HuH-7 (cell line): ENCODE data around the gene DPYD.

ENCODE experiments used
- DNase-seq: peaks from one replicate; pipeline ENCODE4 v3.0.0; 2011; ENCODE audit warnings: low spot score

Gene DPYD

DNA sequence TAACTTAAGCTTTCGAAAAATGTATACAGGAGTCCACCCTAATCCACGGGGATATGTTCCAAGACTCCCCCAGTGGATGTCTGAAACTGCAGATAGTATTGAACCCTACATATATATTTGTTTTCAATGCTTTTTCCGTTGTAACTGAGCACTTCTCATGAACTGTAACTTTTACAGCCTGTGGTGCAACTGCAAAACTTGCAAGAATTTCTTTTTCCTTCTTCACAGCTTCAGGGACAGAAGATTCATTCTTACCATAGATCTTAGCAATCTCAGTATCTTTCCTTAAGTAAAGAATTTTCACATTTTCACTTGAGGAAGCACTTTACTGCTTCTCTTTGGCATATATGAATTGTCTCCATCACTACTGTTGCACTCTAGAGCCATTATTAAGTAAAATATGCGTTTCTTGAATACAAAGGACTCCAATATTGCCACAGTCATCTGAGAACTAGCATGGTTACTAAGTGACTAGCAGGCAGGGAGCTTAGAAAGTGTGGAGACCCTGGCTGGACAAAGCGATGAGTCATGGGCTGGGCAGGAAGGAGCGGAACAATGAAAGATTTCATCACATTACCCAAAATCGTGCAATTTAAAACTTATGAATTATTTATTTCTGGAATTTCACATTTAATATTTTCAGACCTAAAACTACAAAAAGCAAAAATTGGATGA lies 14.1 kb downstream of the DPYD start:
- DNase-seq = peak; percentile 20

DNA sequence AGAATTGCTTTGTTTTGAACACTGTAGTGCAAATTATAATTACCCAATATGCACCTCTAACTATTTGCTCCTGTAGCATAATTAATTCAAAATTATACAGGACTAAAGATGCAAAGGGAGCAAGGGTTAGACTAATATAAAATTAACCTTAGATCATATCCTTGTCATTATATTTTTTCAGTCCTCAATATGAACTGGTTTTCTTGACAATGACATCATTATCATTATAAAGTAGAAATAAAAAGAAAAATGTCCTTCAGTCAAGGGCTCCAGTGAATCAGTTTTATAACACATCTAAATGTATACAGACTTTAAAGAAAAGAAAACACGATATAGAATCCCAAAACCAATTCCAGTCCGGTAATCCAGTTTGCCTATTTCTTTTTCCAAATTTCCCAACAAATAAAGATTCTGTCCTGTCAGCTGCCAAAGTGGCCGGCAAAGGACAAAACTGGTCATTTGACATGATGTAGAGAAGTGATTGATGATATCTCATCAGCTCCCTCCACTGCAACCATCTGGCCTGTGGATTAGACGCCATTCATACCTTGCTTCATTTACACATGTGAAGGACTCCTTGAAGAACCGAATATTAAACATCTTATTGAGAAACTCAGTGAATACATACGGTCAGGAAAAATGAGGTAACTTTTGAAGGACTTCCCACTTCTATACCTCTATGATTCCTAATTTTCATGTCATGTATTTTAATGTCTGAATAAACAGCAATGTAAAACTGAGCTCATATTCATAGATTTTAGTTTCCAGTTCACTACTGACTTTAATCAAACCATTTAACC lies 15.5 kb downstream of the DPYD start:
- no peak for DNase-seq

DNA sequence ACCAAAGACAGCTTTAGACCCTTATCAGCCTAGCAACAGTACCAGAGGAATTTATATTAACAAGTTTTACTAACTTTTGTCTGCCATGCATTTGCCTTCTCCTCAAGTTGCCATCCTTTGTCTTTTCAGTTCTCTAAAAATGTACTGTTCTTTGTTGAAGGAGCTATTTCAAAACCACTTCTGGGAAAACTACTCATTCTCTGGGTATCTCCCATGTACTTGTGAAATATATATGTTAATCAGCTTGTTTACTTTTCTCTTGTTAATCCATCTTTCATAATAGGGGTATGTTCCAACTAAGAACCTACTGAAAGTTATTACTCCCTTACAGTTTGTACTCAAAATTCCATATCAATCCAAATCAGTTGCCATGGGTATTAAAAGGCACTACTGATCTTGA lies 16.3 kb downstream of the DPYD start:
- no peak for DNase-seq

DNA sequence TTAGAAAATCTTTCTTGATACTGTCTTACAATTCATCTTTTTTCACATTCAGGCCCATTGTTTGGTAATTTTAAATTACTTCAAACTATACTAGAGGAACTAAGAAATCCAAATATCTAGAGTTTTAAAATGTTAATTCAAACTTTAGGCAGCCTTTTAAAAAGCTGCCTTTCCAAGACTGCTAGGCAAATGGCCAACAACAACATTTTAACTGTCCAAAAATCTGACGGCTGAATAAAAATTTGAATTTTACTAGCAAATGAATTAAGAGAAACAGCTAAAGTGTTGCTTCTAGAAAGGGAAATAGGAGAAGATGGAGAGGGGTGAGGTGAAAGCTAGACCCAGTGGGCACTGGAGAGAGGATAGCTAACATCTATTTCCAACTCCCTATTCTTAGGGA lies 17.2 kb downstream of the DPYD start:
- no peak for DNase-seq

DNA sequence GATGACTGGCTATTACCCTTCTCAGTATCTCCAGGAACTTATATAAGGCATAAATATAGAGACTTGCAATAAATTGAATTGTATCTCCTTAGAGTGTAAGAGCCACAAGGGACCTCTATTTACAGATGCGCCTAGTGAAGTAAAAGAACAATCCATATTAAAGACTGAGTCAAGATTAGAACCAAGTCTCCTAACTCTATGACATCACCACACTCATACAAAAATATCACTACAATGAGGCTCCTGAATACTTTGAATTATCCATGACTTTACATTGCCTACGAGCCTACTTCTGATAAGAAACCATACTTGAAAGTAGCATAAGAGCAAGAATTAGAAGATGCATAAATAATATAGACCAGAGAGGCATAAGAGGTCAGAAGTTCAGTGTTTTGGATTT lies 18.8 kb downstream of the DPYD start:
- no peak for DNase-seq

DNA sequence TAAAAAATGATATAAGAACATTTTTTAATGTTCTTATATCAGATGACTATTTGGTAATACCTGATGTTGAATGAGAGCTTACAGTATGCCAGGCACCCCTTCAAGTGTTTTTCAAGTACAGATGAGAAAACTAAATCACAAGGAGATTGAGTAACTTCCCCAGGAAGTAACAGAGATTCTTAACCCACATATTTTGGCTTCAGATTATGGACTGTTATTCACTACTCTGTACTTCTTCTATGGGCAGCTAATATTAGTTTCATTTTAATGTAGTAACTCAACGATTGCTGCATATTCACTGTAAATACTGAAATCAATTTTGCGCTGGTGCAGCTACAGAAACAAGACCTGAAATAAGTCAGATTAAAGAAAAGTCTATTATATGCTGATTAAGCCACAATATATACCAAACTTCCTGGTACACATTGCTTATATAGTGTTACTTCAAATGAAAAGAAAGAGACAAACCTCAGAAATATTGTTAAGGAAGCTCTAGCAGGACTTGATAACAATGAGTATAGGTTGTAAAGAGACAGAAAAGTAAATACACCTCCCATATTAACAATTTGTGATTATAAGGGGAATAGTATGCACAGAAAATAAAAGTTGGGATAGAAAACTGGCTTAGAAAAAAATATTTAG lies 19.7 kb downstream of the DPYD start:
- no peak for DNase-seq

DNA sequence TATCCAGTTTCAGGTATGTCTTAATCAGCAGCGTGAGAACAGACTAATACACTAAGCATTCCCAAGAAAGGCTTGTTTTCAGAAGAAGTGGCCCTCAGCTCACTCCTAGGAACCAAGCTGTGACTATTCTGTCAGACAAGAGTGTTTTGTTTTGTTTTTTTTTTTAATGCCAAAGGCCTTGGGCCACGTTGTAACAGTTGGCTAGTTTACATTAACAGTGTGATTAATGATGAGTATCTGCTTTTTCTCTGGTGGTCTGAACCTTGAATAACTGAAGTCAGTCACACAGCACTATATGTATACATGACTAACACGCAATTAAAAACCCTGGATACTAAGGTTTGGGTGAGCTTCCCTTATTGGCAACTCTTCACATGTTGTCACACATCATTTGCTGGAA lies 21.9 kb downstream of the DPYD start:
- DNase-seq = no peak

DNA sequence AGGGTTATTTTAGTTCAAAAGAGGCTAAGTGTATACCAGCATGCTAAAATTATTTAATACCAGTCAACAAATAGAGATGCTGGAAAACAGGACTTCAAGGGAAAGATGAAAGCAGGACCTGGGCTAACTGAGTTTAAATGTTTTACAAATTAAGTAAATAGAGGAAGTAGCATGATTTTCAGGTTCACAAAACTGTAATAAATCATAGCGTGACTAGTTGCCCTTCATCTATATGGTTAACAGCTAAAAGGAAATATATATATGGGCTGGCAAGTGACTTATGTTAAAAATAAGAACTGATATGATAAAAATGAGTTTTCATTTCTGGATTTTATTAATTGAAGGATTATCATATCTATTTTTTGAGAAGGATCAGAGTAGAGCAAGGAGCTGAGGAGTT lies 25.6 kb downstream of the DPYD start:
- DNase-seq = no peak

DNA sequence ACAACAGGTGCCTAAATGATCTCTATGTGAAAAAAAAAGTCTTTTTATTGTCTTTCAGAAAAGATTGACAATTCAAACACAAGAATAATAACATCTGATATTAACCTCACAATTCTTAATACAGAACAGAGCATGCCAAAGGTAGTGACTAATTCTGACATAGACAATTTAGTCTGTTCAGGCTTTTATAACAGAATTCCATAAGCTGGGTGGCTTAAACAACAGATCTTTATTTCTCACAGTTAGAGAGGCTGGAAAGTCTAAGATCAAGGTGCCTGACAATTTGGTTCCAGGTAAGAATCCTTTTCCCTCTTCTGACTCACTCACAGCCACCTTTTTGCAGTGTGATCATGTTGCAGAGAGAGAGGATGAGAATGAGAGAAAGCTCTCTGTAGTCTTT lies 27.0 kb downstream of the DPYD start:
- DNase-seq = no peak

DNA sequence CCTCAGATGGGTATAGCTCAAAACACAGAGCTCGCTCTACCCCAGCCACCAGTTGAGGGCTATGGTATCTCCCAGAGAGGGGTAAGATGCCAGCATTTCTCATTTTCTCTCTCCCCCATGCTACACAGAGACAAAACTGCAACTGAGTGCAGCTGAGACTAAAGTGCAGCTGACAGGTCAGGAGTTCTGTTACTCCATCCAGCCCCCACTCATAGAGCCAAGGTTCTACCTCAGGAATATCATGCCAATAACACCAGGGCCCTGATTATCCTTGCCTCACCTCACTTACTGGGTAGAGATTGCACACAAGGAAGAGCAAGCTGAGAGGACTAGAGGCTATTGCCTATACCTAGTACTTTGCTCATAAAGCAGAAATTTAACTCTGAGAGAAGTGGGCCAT lies 34.6 kb downstream of the DPYD start:
- no peak for DNase-seq

DNA sequence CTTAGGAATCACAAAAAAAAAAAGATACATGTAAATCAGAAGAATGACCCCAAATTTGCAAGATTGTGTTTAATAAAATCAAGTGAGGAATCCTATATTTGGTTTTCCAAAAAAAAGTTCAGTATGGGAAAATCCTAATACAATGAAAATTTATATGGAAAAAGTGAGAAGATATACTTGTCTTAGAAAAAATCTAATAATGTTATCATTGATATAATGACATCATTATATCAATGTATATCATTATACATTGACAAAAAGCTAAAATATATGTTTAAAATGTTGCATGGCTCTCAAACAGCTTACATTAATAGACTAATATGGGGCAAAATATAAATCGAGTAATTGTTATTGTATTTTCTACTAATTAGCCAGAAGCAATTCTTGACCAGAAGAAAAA lies 37.0 kb downstream of the DPYD start:
- DNase-seq = no peak

DNA sequence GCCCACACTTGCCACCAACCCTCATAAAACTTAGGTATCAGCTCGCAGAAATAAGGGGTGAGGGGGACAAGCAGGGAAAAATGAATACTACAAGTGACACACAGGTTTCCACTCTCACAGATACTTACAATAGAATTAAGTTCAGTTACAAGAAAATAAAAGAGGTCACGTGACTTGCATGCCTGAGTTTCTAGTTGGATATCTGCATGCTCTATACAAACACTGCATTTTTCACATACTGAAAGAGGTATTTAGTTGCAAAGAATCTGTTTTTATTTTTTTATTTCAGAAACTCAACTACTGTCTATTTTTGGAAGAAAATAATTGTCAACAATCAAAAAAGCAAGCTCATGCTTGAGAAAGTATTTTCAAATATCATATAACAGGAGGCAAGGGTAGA lies 43.5 kb downstream of the DPYD start:
- no peak for DNase-seq

DNA sequence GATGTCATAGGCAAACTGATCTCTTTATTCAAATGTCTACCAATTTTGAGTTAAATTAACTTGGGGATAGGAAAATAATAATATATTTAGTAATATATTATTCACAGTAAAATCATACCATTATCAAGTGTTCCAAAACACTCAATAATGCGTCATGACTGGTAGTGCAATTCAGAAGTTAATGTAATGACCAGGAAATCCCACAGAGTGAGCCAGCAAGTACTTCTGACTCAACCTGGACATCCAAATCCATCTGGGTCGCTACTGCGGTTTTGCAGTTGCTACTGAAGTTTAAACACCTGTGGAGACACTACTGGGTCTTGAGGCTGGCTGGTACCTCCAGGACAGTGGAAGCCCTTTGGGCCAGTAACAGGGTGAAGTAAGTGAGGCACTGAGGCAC lies 44.8 kb downstream of the DPYD start:
- DNase-seq = no peak

DNA sequence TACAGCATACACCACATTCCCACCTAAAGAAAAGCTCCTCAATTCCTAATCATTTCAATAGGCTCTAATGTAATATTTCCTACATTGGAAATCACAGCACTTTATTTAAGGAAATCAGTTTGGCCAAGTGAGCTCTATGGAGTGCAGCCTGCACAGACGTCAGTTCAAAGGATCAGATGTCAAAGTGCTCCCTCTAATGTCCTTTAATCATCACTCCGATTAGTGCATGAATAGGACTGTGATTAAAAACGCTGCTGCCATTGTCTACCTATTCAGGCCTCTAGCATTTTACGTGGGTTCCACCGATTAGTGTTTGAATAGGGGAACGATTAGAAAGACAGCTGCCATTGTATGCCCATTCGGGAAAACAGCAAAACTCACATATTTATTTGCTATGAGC lies 50.2 kb downstream of the DPYD start:
- no peak for DNase-seq

DNA sequence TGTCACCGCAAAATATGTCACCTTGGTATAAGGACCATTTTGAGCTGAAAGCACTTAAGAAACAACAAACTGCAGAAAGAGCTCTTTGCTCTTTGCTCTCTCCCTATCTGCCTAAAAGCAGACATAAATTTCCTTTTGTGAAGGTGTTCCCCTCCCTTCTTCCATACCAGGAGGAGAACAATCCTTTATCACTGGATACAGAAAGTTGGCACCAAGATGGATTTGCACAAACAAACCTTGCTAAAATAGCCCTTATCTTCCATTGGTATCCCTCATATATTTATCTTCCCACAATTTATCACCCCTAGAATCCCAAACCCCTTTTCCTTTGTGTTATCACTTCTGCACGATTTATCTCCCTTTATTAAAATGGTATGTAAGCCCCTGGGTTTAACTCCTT lies 51.4 kb downstream of the DPYD start:
- no peak for DNase-seq

DNA sequence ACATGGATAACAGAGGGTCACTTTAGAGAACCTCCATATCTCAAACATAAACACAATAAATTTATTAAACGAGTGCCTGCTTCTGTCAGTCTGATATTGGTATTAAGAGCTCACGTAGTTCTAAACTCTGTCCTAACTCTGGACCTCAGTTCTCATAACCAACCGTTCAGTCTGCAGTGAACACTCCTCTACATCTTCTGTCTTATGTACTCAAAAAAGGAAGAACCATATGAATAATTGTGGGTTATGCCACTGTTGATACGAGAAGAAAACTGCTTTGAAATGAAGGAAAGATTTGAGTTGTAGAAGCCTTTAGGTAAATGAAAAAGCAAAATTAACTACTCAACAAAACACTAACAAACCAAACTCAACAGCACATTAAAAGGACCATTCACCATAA lies 53.7 kb downstream of the DPYD start:
- DNase-seq = no peak

DNA sequence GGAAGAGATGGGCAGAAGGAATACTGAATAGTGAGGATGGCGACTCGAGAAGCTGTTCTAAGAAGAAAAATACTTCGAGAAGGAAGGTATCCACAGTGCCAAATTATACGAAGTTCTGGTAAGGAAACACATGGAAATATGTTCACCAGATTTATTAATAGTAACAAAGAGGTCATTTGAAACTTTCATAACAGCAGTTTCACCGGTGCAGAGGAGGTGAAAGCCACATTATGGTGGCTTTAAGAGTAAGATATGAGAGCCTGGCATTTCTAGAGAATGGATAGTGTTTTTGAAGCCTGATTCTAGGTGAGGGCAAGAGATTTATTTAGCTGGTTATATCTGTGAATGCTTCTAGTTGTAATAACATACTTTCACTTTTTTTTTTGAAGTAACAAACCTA lies 56.2 kb downstream of the DPYD start:
- no peak for DNase-seq

DNA sequence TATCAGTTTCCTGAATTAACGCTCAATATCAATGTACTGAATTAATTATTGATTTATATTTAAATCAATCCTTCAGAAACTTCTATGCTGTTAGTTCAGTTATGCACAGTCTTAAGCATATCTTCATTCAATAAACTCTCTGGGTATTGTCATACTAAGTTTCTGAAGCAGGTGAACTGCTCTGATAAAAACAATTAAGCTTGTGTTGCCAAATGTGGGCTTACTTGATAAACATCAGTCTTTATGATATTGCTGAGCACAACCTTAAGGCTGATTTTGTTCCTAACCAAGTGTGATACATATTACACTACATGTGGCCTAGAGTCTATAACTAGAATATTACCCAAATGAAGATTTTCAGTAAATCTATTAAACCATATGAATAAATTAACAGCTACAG lies 67.6 kb downstream of the DPYD start:
- DNase-seq = no peak

DNA sequence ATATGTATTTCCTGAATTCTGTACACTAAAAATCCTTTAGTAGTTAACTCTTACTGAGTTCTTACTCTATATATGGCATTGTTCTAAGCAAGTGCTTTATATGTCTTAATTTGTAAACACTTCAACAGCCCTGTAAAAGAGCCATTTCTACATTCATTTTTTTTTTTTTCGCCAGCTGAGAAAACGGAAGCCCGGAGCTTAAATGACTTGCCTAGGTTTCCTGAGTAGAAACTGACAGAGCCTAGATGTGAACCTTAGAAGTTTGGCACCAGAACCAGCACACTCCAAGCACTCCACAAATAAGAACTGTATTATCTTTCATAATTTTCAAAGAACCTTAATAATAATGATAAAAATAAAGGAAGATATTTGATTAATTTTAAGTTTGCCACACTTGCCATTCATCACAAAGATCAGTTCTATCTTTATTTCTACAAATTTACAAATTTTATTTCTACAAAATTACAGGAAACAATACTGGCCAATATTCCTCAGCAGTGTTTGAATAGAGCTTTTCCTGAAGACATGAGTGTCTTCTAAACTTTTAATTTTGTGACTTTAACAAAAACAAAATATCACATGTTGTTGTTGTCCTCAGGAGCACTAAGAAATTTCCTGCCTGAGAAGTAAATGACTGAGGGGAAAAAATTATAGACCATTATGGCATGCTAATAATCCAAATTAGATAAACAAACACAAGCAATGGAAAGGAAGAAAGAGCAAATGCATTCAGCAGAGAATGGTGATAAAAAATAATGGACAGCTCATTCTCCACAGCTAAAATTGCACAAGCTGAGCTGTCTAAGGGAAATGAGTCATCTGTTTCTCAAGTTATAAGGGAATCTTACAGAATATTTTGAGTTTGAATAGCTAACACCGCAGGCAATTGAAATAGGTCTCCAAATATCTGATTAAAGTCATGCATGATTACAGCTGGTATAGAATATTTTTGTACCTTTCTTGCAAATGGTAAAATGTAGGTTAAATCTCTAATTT lies 71.2 kb downstream of the DPYD start:
- no peak for DNase-seq

DNA sequence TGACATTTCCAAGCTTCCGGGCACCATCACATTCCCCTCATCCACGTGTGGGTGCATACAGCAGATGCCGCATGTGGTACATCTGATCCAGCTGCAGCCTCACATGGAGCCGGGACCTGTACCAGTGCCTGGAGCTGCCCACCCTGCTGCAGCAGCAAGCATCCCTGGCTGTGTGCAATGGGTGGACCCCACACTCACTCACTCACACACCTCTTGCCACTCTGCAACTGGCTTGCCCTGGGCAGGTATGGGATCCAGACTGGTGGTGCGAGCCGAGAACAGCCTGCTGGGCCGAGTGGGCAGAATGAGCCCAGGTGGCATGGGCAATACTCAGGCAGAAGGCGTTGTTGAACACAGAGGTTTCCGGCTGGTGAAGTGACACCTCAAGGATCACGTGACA lies 75.0 kb downstream of the DPYD start:
- no peak for DNase-seq

DNA sequence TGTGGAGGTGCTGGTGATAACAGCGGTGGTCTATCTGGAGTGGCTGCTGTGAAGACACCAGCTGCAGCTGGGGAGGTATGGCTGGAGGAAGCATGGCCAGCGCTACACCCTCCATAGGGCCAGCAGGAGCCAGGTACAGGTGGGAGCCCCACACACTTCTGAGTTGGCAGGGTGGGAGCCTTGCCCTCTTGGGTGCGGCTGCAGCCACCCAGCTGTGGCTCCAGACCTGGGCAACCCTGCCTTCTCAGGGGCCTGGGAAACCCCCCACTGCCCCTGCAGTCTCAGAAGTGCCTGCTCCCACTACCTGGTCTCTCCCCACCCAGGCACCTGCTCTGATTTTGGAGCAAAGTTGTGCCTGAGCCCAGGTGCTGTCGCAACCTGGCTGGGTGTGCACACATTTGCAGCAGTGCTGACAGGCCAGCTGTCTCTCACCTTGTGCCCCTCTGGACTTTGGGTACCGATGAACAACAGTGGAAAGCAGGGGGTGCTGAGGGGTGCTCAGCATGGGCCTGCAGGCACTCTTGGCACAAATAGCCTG lies 76.2 kb downstream of the DPYD start:
- DNase-seq = no peak

DNA sequence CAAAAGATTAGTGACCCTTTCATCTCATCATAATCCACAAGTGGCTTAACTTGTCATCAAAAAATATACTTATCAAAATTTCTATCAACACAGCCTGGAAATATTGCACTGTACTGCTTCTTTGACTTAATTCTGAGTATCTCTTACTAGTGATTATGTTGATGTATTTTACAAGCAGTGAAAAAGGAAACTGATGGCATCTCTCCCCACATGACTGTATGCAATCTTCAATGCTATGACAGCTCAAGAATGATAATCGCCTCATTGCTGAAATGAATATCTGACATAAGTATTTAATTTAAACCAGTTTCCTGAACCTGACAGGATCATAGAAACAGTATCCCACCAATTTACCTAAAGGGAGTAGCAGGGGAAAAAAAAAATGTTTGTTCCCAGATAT lies 79.5 kb downstream of the DPYD start:
- DNase-seq = no peak
